HepG2 (cell line): ENCODE results near the gene ZFAND6. TPM values are rescaled to one million over a fixed set of nuclear protein-coding genes. Genes with fewer than 3 reads are reported as not detected.

Source experiments
- ATAC-seq: fragments of 200-7000 bp; cut with Tn5 transposase; 3 replicates; pipeline ENCODE4 v1.9.1; 2020; ENCODE audit warnings: mild to moderate bottlenecking, moderate library complexity
- BruUV-seq: library from RNA; stranded (reverse); fragments of 400-500 nt; replicated peaks from 2 replicates; lab custom pipeline; 2021; lab: Mats Ljungman, UMichigan
- CTCF ChIA-PET: fragments of 300-600 bp; formaldehyde crosslinking; extraction: SDS; loops from one replicate; lab custom pipeline; 2021; ENCODE audit warnings: low total read pairs, inconsistent platforms, low intra/inter-chr PET ratio; lab: Yijun Ruan, JAX
- POLR2A ChIA-PET: fragments of 350-600 bp; sonication (Branson Sonifier 250); formaldehyde crosslinking; loops from one replicate; lab custom pipeline; 2020; ENCODE audit warnings: antibody characterized with exemption, inconsistent platforms; lab: Yijun Ruan, JAX
- DNase-seq: peaks from one replicate; pipeline ENCODE4 v3.0.0-alpha.2; 2015; ENCODE audit warnings: low spot score
- FAIRE-seq: peaks from 3 replicates; lab custom pipeline; 2011; peaks lifted over from hg19 to GRCh38; lab: Jason Lieb, UNC
- H2AFZ ChIP-seq: one replicate; pipeline ENCODE4 v1.6.1; 2011; ENCODE audit warnings: low read length, inconsistent platforms
- H3K27ac ChIP-seq: fragments of 300-600 bp; 3 replicates; pipeline ENCODE4 v1.8.0; 2011; ENCODE audit warnings: mixed run types, mild to moderate bottlenecking, mixed read lengths, low read length, inconsistent platforms; ENCODE audit not compliant: insufficient read depth; ENCODE audit errors: extremely low read length
- H3K27me3 ChIP-seq, 2 experiments: fragments of 200-600 bp in 1 of 2; 2 replicates in 1 of 2; 3 replicates in 1 of 2; pipeline versions ENCODE4 v1.6.0 to v1.8.0; 2011; ENCODE audit warnings: low read length in 2 of 2, mild to moderate bottlenecking in 2 of 2, moderate library complexity in 2 of 2, inconsistent platforms in 1 of 2; ENCODE audit not compliant: insufficient read depth in 2 of 2, control insufficient read depth in 1 of 2
- H3K36me3 ChIP-seq, 2 experiments: fragments of 200-600 bp in 1 of 2; replicated peaks in 1 of 2; 2 replicates in 1 of 2; 3 replicates in 1 of 2; pipeline versions ENCODE4 v1.5.1 to v1.8.0; 2011; ENCODE audit warnings: low read length in 2 of 2, inconsistent platforms in 1 of 2; ENCODE audit not compliant: insufficient read depth in 2 of 2, control insufficient read depth in 1 of 2
- H3K4me1 ChIP-seq: 2 replicates; pipeline ENCODE4 v1.5.1; 2012; ENCODE audit warnings: low read length, inconsistent platforms; ENCODE audit not compliant: insufficient read depth
- H3K4me2 ChIP-seq: 2 replicates; pipeline ENCODE4 v1.6.0; 2011; ENCODE audit warnings: low read depth, low read length, inconsistent platforms
- H3K4me3 ChIP-seq, 3 experiments: fragments of 200-600 bp in 1 of 3; sonication (generic), shearing (Covaris generic) in 1 of 3; replicated peaks in 1 of 3; 2 replicates each; pipeline ENCODE4 v1.5.1; 2011 to 2016; ENCODE audit warnings: low read length in 3 of 3, inconsistent platforms in 2 of 3, low read depth in 2 of 3, mild to moderate bottlenecking in 2 of 3, control low read depth in 1 of 3, mixed read lengths in 1 of 3; ENCODE audit not compliant: insufficient read depth in 1 of 3
- H3K79me2 ChIP-seq: one replicate; pipeline ENCODE4 v1.6.1; 2011; ENCODE audit warnings: low read length, inconsistent platforms; ENCODE audit not compliant: insufficient read depth
- H3K9ac ChIP-seq: 2 replicates; pipeline ENCODE4 v1.6.0; 2011; ENCODE audit warnings: mild to moderate bottlenecking, low read depth, low read length, inconsistent platforms; ENCODE audit not compliant: insufficient read depth
- H3K9me3 ChIP-seq: 2 replicates; pipeline ENCODE4 v1.5.1; 2012; ENCODE audit warnings: mild to moderate bottlenecking, low read length
- H4K20me1 ChIP-seq: 2 replicates; pipeline ENCODE4 v1.6.0; 2011; ENCODE audit warnings: inconsistent platforms, mild to moderate bottlenecking, low read length, moderate library complexity; ENCODE audit not compliant: insufficient read depth
- CBFB ChIP-seq: sonication (generic); formaldehyde crosslinking; IDR thresholded peaks from 2 replicates; pipeline ENCODE4 v1.4.0; 2020; ENCODE audit warnings: missing genetic modification reagents
- HNF4A ChIP-seq: sonication (generic); formaldehyde crosslinking; IDR thresholded peaks from 2 replicates; pipeline ENCODE4 v1.4.0; 2020; ENCODE audit warnings: missing genetic modification reagents
- MEF2D ChIP-seq: sonication (generic); formaldehyde crosslinking; IDR thresholded peaks from 2 replicates; pipeline ENCODE4 v1.5.1; 2020; ENCODE audit warnings: mild to moderate bottlenecking, missing genetic modification reagents
- NR2F1 ChIP-seq, 2 experiments: fragments of 450-650 bp in 1 of 2; formaldehyde crosslinking in 1 of 2; IDR thresholded peaks; 2 replicates each; pipeline versions ENCODE4 v1.5.0 to v1.6.1; 2016 to 2020; ENCODE audit warnings: mild to moderate bottlenecking in 1 of 2, missing compliant biosample characterization in 1 of 2, missing genetic modification reagents in 1 of 2, moderate library complexity in 1 of 2
- SAP130 ChIP-seq: IDR thresholded peaks from 2 replicates; pipeline ENCODE4 v1.6.1; 2016; ENCODE audit warnings: low read depth
- SMAD3 ChIP-seq: sonication (generic); formaldehyde crosslinking; IDR thresholded peaks from 2 replicates; pipeline ENCODE4 v1.4.0; 2020; ENCODE audit warnings: missing genetic modification reagents
- YY1 ChIP-seq: IDR thresholded peaks from 2 replicates; pipeline ENCODE4 v1.6.1; 2011; ENCODE audit warnings: low read length, low read depth, moderate library complexity, mild to moderate bottlenecking; ENCODE audit not compliant: insufficient read depth, insufficient replicate concordance
- ZFX ChIP-seq: sonication (generic); formaldehyde crosslinking; IDR thresholded peaks from 2 replicates; pipeline ENCODE4 v1.4.0; 2020; ENCODE audit warnings: mild to moderate bottlenecking, low read depth, missing genetic modification reagents, moderate library complexity
- ZMYM3 ChIP-seq: sonication (generic); formaldehyde crosslinking; IDR thresholded peaks from 2 replicates; pipeline ENCODE4 v1.5.1; 2020; ENCODE audit warnings: mild to moderate bottlenecking, missing genetic modification reagents
- ZNF451 ChIP-seq: sonication (generic); formaldehyde crosslinking; IDR thresholded peaks from 2 replicates; pipeline ENCODE4 v1.5.0; 2020; ENCODE audit warnings: mild to moderate bottlenecking, missing genetic modification reagents
- ZNF678 ChIP-seq: sonication (generic); formaldehyde crosslinking; IDR thresholded peaks from 2 replicates; pipeline ENCODE4 v1.4.0; 2020; ENCODE audit warnings: mild to moderate bottlenecking, missing genetic modification reagents
- WGBS: methylation state at CpG from one replicate; pipeline ENCODE4 v1.1.6; 2017; ENCODE audit warnings: low lambda C conversion rate; 5-methylcytosine and 5-hydroxymethylcytosine counted together
- in situ Hi-C: cut with HindIII; loops from 2 replicates; pipeline ENCODE4 v1.10.0; 2017; ENCODE audit warnings: low pct_unique_long_range_greater_than_20kb; ENCODE audit not compliant: extremely low pct_ligation_motif_present
- intact Hi-C: fragments of 100-400 bp; cut with micrococcal nuclease; formaldehyde crosslinking; loops from one replicate; pipeline ENCODE4 v1.10.0; 2022; ENCODE audit not compliant: unreplicated experiment
- polyA plus RNA-seq, 8 experiments: library from polyadenylated mRNA; depleted of rRNA in 3 of 8; stranded (reverse) in 7 of 8; unstranded in 1 of 8; fragments of >200 nt; fragmentation: Illumina TruSeq in 4 of 8; extraction: Trizol in 4 of 8; gene quantifications; 2 replicates each; pipeline versions ENCODE4 v1.2.1 to v1.2.3, GENCODE V29; 2011 to 2016; ENCODE audit warnings: low read depth in 4 of 8, missing spikeins in 1 of 8, mixed read lengths in 1 of 8; ENCODE audit not compliant: insufficient read depth in 1 of 8
- total RNA-seq, 5 experiments: library from RNA; depleted of rRNA; stranded (reverse); fragments of >200 nt; fragmentation: Illumina TruSeq; extraction: Trizol; gene quantifications; 2 replicates each; pipeline ENCODE4 v1.2.3, GENCODE V29; 2016; ENCODE audit warnings: low read depth in 1 of 5
- TF ChIP-seq, protein P1 (sequence below): sonication (generic); formaldehyde crosslinking; IDR thresholded peaks from 2 replicates; pipeline ENCODE4 v1.4.0; 2020; ENCODE audit warnings: missing genetic modification reagents
- TF ChIP-seq, protein P2 (sequence below): sonication (generic); formaldehyde crosslinking; IDR thresholded peaks from 2 replicates; pipeline ENCODE4 v1.9.0; 2022; ENCODE audit warnings: missing genetic modification reagents, mild to moderate bottlenecking, borderline replicate concordance
- TF ChIP-seq, protein P3 (sequence below): sonication (generic); IDR thresholded peaks from 2 replicates; pipeline ENCODE4 v1.6.1; 2016; ENCODE audit warnings: low read depth, borderline replicate concordance
- TF ChIP-seq, protein P4 (sequence below): sonication (generic); formaldehyde crosslinking; IDR thresholded peaks from 2 replicates; pipeline ENCODE4 v1.4.0; 2020; ENCODE audit warnings: missing genetic modification reagents, borderline replicate concordance

The ZFAND6 gene
- total and polyA plus RNA-seq, 2 of the 13 experiments (the other 11 are each of a cell fraction or from before 2014, with no cell fraction given): 84.2 to 115 TPM

DNA sequence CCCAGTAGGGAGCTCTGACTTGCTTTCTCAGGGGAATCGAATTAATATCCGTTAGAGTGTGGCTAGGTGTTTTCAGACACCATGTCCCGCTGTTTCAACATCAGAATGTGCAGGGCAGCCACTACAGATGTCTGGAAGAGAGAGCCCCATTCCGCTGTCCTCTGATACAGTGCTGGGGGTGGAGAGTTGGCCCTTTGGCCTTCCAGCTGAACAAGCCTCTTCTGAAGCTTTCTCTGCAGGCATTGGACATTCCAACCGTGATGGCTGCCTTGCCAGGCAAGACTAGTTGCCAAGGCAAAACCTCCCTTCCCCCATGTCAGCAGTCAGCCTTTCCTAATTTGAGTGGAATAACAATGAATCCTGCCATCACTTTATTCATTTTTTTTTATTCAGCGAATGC lies 94.9 kb downstream of the ZFAND6 start:
- FAIRE-seq: peak; percentile 78
- ATAC-seq: peak; percentile 66
- POLR2A ChIA-PET: interaction anchor here (0.8 to 3.5 kb wide), 4 partner anchors 8 to 231 kb away, joined by 4 to 24 read pairs (median 4); partner anchors contain the start of gene ZFAND6
- in situ Hi-C loops: loop anchor here (5.0 to 25.0 kb wide), 2 partner anchors 82 to 267 kb away; partner anchors contain the start of gene MTHFS
- peaks cover 59% of the 10 kb centered on the region for H3K4me1 ChIP-seq
- H3K36me3 ChIP-seq: no peaks in the 10 kb centered on the region; a peak in 3 of 5 replicates
- H3K9me3 ChIP-seq: no peaks in the 10 kb centered on the region
- peak overlapping the region; percentile 73 for H3K9ac ChIP-seq
- DNase-seq: peak; percentile 72
- H3K79me2 ChIP-seq: peaks cover 24% of the 10 kb centered on the region
- no peaks in the 10 kb centered on the region for H4K20me1 ChIP-seq
- intact Hi-C loops: loop anchor here (5.0 to 10.0 kb wide), 2 partner anchors 82 to 270 kb away; no protein-coding TSS in a partner anchor
- BruUV-seq: no TSS peak
- CTCF ChIA-PET: no interaction called here
- peak overlapping the region; percentile 85 for H3K4me2 ChIP-seq
- H3K27me3 ChIP-seq: no peaks in the 10 kb centered on the region; a peak in 1 of 5 replicates
- peak overlapping the region; percentile 78 to 89 (median 88) for H3K4me3 ChIP-seq
- H2AFZ ChIP-seq: no peak overlapping the region
- peak overlapping the region; percentile 68 for H3K27ac ChIP-seq
- WGBS: 39% methylated on average over 3 of the region's 6 CpGs
- TF ChIP-seq ZNF678 (no peak), ZMYM3 (0 out of 2 replicates have a peak, but pooled peaks have one; percentile 9), YY1 (peak; percentile 81), SMAD3 (CRISPR knock-in tag) (no peak), ZNF451 (no peak), NR2F1 (CRISPR knock-in tag; IDR thresholded peaks at IDR 0.05) (0 out of 4 replicates have a peak, but pooled peaks of 1 of the 2 experiments have one; percentile 15), CBFB (CRISPR knock-in tag) (no peak), SAP130 (CRISPR knock-in tag) (peak; percentile 29; the same call in 1 of the 2 replicates), HNF4A (CRISPR knock-in tag) (peak; percentile 40; the same call in 1 of the 2 replicates), MEF2D (CRISPR knock-in tag) (no peak), ZFX (CRISPR knock-in tag) (peak; percentile 42; the same call in 1 of the 2 replicates)
- TF ChIP-seq, protein P1, sequence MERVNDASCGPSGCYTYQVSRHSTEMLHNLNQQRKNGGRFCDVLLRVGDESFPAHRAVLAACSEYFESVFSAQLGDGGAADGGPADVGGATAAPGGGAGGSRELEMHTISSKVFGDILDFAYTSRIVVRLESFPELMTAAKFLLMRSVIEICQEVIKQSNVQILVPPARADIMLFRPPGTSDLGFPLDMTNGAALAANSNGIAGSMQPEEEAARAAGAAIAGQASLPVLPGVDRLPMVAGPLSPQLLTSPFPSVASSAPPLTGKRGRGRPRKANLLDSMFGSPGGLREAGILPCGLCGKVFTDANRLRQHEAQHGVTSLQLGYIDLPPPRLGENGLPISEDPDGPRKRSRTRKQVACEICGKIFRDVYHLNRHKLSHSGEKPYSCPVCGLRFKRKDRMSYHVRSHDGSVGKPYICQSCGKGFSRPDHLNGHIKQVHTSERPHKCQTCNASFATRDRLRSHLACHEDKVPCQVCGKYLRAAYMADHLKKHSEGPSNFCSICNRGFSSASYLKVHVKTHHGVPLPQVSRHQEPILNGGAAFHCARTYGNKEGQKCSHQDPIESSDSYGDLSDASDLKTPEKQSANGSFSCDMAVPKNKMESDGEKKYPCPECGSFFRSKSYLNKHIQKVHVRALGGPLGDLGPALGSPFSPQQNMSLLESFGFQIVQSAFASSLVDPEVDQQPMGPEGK: peak; percentile 32; the same call in 1 of the 2 replicates
- TF ChIP-seq, protein P2, sequence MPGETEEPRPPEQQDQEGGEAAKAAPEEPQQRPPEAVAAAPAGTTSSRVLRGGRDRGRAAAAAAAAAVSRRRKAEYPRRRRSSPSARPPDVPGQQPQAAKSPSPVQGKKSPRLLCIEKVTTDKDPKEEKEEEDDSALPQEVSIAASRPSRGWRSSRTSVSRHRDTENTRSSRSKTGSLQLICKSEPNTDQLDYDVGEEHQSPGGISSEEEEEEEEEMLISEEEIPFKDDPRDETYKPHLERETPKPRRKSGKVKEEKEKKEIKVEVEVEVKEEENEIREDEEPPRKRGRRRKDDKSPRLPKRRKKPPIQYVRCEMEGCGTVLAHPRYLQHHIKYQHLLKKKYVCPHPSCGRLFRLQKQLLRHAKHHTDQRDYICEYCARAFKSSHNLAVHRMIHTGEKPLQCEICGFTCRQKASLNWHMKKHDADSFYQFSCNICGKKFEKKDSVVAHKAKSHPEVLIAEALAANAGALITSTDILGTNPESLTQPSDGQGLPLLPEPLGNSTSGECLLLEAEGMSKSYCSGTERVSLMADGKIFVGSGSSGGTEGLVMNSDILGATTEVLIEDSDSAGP (CRISPR knock-in tag): 0 out of 2 replicates have a peak, but pooled peaks have one; percentile 13
- TF ChIP-seq, protein P3, sequence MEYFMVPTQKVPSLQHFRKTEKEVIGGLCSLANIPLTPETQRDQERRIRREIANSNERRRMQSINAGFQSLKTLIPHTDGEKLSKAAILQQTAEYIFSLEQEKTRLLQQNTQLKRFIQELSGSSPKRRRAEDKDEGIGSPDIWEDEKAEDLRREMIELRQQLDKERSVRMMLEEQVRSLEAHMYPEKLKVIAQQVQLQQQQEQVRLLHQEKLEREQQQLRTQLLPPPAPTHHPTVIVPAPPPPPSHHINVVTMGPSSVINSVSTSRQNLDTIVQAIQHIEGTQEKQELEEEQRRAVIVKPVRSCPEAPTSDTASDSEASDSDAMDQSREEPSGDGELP: peak; percentile 77; the same call in 1 of the 2 replicates
- TF ChIP-seq, protein P4, sequence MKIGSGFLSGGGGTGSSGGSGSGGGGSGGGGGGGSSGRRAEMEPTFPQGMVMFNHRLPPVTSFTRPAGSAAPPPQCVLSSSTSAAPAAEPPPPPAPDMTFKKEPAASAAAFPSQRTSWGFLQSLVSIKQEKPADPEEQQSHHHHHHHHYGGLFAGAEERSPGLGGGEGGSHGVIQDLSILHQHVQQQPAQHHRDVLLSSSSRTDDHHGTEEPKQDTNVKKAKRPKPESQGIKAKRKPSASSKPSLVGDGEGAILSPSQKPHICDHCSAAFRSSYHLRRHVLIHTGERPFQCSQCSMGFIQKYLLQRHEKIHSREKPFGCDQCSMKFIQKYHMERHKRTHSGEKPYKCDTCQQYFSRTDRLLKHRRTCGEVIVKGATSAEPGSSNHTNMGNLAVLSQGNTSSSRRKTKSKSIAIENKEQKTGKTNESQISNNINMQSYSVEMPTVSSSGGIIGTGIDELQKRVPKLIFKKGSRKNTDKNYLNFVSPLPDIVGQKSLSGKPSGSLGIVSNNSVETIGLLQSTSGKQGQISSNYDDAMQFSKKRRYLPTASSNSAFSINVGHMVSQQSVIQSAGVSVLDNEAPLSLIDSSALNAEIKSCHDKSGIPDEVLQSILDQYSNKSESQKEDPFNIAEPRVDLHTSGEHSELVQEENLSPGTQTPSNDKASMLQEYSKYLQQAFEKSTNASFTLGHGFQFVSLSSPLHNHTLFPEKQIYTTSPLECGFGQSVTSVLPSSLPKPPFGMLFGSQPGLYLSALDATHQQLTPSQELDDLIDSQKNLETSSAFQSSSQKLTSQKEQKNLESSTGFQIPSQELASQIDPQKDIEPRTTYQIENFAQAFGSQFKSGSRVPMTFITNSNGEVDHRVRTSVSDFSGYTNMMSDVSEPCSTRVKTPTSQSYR (CRISPR knock-in tag): peak; percentile 62; the same call in 1 of the 2 replicates
